HG02970 (cell line): Measurements from ENCODE around the gene EYA2.

Experiments used
- ATAC-seq: cut with Tn5 transposase; IDR thresholded peaks from one replicate; pipeline ENCODE4 v1.9.1; 2021; ENCODE audit warnings: mild to moderate bottlenecking, moderate library complexity, moderate number of reproducible peaks; ENCODE audit not compliant: unreplicated experiment, low FRiP score

EYA2 gene

GRCh38 chr20:47125758-47126591, 231.3 kb downstream of the EYA2 start:
- no peak for ATAC-seq

GRCh38 chr20:47126709-47127108, 232.1 kb downstream of the EYA2 start:
- no peak for ATAC-seq

- no peak for ATAC-seq
Observed at GRCh38 chr20:47127546-47127945, 232.9 kb downstream of the EYA2 start.

- ATAC-seq, result no peak
Observed at GRCh38 chr20:47127999-47128398, 233.4 kb downstream of the EYA2 start.

GRCh38 chr20:47129306-47129705, 234.7 kb downstream of the EYA2 start:
- no peak for ATAC-seq

GRCh38 chr20:47133809-47134456, 239.3 kb downstream of the EYA2 start:
- no peak for ATAC-seq

GRCh38 chr20:47136782-47137181, 242.1 kb downstream of the EYA2 start:
- no peak for ATAC-seq

GRCh38 chr20:47137231-47137870, 242.7 kb downstream of the EYA2 start:
- no peak for ATAC-seq

- no peak for ATAC-seq
Observed at GRCh38 chr20:47139934-47140535, 245.4 kb downstream of the EYA2 start.

GRCh38 chr20:47141350-47141921, 246.8 kb downstream of the EYA2 start:
- ATAC-seq, result no peak

- no peak for ATAC-seq
Observed at GRCh38 chr20:47141941-47142773, 247.5 kb downstream of the EYA2 start.

- ATAC-seq, result no peak
Observed at GRCh38 chr20:47142774-47143170, 248.1 kb downstream of the EYA2 start.

- no peak for ATAC-seq
Observed at GRCh38 chr20:47143657-47144056, 249.0 kb downstream of the EYA2 start.

- ATAC-seq, result no peak
Observed at GRCh38 chr20:47144463-47144862, 249.8 kb downstream of the EYA2 start.

GRCh38 chr20:47146686-47147085, 252.0 kb downstream of the EYA2 start:
- ATAC-seq, result no peak

- ATAC-seq, result no peak
Observed at GRCh38 chr20:47148059-47148458, 253.4 kb downstream of the EYA2 start.

GRCh38 chr20:47149939-47150338, 255.3 kb downstream of the EYA2 start:
- ATAC-seq, result no peak

GRCh38 chr20:47150403-47151152, 255.9 kb downstream of the EYA2 start:
- no peak for ATAC-seq

- no peak for ATAC-seq
Observed at GRCh38 chr20:47152068-47152467, 257.4 kb downstream of the EYA2 start.
